Measurements from ENCODE around the gene CACNA1D.

GRCh38 chr3:53818221-53819162 lies 324.1 kb downstream of the CACNA1D start:
- TF ChIP-seq EP300 (IDR thresholded peaks at IDR 0.05; ENCODE audit: low read depth): no peak
- TF ChIP-seq CTCF (IDR thresholded peaks at IDR 0.05): no peak
- TF ChIP-seq POLR2AphosphoS5 (IDR thresholded peaks at IDR 0.05): no peak
- no peak for TF ChIP-seq POLR2A (IDR thresholded peaks at IDR 0.05)
